Fibroblast of lung (primary cell): ENCODE data around the gene NEURL2. TPM values are rescaled to one million over a fixed set of nuclear protein-coding genes. Genes with fewer than 3 reads are reported as not detected.

Experiments
- DNase-seq, 2 donors: peaks; one replicate each; pipeline versions ENCODE4 v3.0.0 to v3.0.0-alpha.2; 2010; ENCODE audit warnings: low read depth in 2 of 2
- H2AFZ ChIP-seq: 2 replicates; pipeline ENCODE4 v1.5.1; 2012; ENCODE audit warnings: low read length, control low read depth, inconsistent platforms
- H3K27ac ChIP-seq: 2 replicates; pipeline ENCODE4 v1.5.1; 2011; ENCODE audit warnings: low read length, control low read depth; ENCODE audit not compliant: insufficient read depth
- H3K27me3 ChIP-seq: 2 replicates; pipeline ENCODE4 v1.5.1; 2011; ENCODE audit warnings: mild to moderate bottlenecking, low read length; ENCODE audit not compliant: control insufficient read depth, insufficient read depth
- H3K36me3 ChIP-seq: 2 replicates; pipeline ENCODE4 v1.5.1; 2011; ENCODE audit warnings: low read length; ENCODE audit not compliant: control insufficient read depth, insufficient read depth
- H3K4me1 ChIP-seq: 2 replicates; pipeline ENCODE4 v1.5.1; 2011; ENCODE audit warnings: low read length; ENCODE audit not compliant: control insufficient read depth, insufficient read depth; ENCODE audit errors: extremely low read depth
- H3K4me2 ChIP-seq: 2 replicates; pipeline ENCODE4 v1.5.1; 2011; ENCODE audit warnings: low read length, control low read depth; ENCODE audit not compliant: insufficient read depth; ENCODE audit errors: extremely low read depth
- H3K4me3 ChIP-seq, 4 experiments: fragments of 200-600 bp in 1 of 4; sonication (generic) in 1 of 4; replicated peaks in 1 of 4; 2 replicates each; pipeline ENCODE4 v1.5.1; 2011 to 2016; ENCODE audit warnings: low read length in 4 of 4, low read depth in 3 of 4, mild to moderate bottlenecking in 3 of 4, control low read depth in 2 of 4, inconsistent platforms in 1 of 4, mixed read lengths in 1 of 4; ENCODE audit not compliant: insufficient read depth in 1 of 4; ENCODE audit errors: control extremely low read depth in 1 of 4
- H3K79me2 ChIP-seq: 2 replicates; pipeline ENCODE4 v1.5.1; 2012; ENCODE audit warnings: mild to moderate bottlenecking, low read length, inconsistent platforms; ENCODE audit not compliant: control insufficient read depth, insufficient read depth
- H3K9ac ChIP-seq: 2 replicates; pipeline ENCODE4 v1.5.1; 2011; ENCODE audit warnings: mild to moderate bottlenecking, low read length, control low read depth; ENCODE audit not compliant: insufficient read depth
- H3K9me3 ChIP-seq: 2 replicates; pipeline ENCODE4 v1.5.1; 2012; ENCODE audit warnings: low read depth, low read length; ENCODE audit not compliant: control insufficient read depth, insufficient read depth
- H4K20me1 ChIP-seq: 2 replicates; pipeline ENCODE4 v1.5.1; 2011; ENCODE audit warnings: low read length; ENCODE audit not compliant: control insufficient read depth, insufficient read depth; ENCODE audit errors: extremely low read depth
- EZH2 ChIP-seq: IDR thresholded peaks from 2 replicates; pipeline ENCODE4 v1.5.1; 2012; ENCODE audit warnings: low read length, control low read depth, mild to moderate bottlenecking; ENCODE audit errors: missing control alignments
- polyA plus RNA-seq, 2 donors: library from polyadenylated mRNA; depleted of rRNA in 1 of 2; stranded (reverse) in 1 of 2; unstranded in 1 of 2; fragments of >200 nt; gene quantifications; 2 replicates each; pipeline ENCODE4 v1.2.1, GENCODE V29; 2011 to 2012; ENCODE audit warnings: missing spikeins in 1 of 2
- total RNA-seq: library from RNA; depleted of rRNA; stranded (reverse); fragments of >200 nt; gene quantifications from 2 replicates; pipeline ENCODE4 v1.2.1, GENCODE V29; 2014
- TF ChIP-seq, protein P1 (sequence below), 2 donors: IDR thresholded peaks in 1 of 2; conservative IDR thresholded peaks in 1 of 2; 1 replicate in 1 of 2; 2 replicates in 1 of 2; pipeline ENCODE4 v1.5.1; 2011 to 2012; ENCODE audit warnings: low read length in 2 of 2, control low read depth in 1 of 2, inconsistent platforms in 1 of 2, low read depth in 1 of 2, mild to moderate bottlenecking in 1 of 2

NEURL2 gene
- total and polyA plus RNA-seq, 2 donors (not counting 1 experiment from before 2014, with no cell fraction given), result 0.77 to 7.1 TPM

DNA sequence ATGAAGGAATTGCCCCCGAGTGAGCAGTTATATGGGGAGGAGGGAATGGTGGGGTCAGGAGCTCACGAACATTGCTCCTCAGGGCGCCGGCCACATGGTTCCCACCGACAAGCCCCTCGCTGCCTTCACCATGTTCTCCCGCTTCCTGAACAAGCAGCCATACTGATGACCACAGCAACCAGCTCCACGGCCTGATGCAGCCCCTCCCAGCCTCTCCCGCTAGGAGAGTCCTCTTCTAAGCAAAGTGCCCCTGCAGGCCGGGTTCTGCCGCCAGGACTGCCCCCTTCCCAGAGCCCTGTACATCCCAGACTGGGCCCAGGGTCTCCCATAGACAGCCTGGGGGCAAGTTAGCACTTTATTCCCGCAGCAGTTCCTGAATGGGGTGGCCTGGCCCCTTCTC, 7.3 kb upstream of the NEURL2 start:
- H2AFZ ChIP-seq, result no peak overlapping the region
- peaks cover 27% of the 10 kb centered on the region for H3K36me3 ChIP-seq
- H4K20me1 ChIP-seq, result no peaks in the 10 kb centered on the region
- no peaks in the 10 kb centered on the region for H3K79me2 ChIP-seq
- no peak overlapping the region for H3K4me3 ChIP-seq
- H3K9me3 ChIP-seq, result no peaks in the 10 kb centered on the region
- no peak overlapping the region for H3K4me2 ChIP-seq
- no peaks in the 10 kb centered on the region for H3K27me3 ChIP-seq
- no peaks in the 10 kb centered on the region for H3K4me1 ChIP-seq
- no peak overlapping the region for H3K27ac ChIP-seq
- DNase-seq, result no peak
- H3K9ac ChIP-seq, result no peak overlapping the region
- TF ChIP-seq, protein P1, sequence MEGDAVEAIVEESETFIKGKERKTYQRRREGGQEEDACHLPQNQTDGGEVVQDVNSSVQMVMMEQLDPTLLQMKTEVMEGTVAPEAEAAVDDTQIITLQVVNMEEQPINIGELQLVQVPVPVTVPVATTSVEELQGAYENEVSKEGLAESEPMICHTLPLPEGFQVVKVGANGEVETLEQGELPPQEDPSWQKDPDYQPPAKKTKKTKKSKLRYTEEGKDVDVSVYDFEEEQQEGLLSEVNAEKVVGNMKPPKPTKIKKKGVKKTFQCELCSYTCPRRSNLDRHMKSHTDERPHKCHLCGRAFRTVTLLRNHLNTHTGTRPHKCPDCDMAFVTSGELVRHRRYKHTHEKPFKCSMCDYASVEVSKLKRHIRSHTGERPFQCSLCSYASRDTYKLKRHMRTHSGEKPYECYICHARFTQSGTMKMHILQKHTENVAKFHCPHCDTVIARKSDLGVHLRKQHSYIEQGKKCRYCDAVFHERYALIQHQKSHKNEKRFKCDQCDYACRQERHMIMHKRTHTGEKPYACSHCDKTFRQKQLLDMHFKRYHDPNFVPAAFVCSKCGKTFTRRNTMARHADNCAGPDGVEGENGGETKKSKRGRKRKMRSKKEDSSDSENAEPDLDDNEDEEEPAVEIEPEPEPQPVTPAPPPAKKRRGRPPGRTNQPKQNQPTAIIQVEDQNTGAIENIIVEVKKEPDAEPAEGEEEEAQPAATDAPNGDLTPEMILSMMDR (conservative IDR thresholded peaks at IDR 0.05 in 1 of 2, IDR thresholded peaks at IDR 0.05 in 1 of 2; ENCODE audit: low read depth in 1 of 2, low read length in 2 of 2), result no peak
- TF ChIP-seq EZH2, result no peak

DNA sequence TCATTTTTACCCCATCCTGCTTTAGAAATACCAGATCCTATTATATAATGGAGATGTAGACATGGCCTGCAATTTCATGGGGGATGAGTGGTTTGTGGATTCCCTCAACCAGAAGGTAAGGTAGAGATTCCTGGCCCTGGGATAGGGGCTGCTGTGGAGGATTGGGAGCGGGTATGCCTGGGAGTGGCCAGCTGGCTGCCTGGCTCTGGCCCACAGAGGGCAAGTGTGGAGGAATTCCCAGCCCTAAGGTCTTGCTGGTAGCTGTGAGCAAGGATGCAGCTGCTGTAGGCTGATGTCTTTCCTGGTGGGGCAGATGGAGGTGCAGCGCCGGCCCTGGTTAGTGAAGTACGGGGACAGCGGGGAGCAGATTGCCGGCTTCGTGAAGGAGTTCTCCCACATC, 6.7 kb upstream of the NEURL2 start:
- Histone ChIP-seq H3K36me3 (peaks cover 30% of the 10 kb centered on the region), H3K4me2 (no peak overlapping the region), H3K4me3 (no peak overlapping the region), H2AFZ (no peak overlapping the region), H3K79me2 (peaks cover 2% of the 10 kb centered on the region), H3K27ac (no peak overlapping the region), H4K20me1 (no peaks in the 10 kb centered on the region), H3K27me3 (no peaks in the 10 kb centered on the region), H3K4me1 (peaks cover 4% of the 10 kb centered on the region), H3K9me3 (no peaks in the 10 kb centered on the region), H3K9ac (no peak overlapping the region)
- no peak for TF ChIP-seq EZH2
- TF ChIP-seq, protein P1 (conservative IDR thresholded peaks at IDR 0.05 in 1 of 2, IDR thresholded peaks at IDR 0.05 in 1 of 2; ENCODE audit: low read depth in 1 of 2, low read length in 2 of 2), result no peak
- DNase-seq, result no peak

DNA sequence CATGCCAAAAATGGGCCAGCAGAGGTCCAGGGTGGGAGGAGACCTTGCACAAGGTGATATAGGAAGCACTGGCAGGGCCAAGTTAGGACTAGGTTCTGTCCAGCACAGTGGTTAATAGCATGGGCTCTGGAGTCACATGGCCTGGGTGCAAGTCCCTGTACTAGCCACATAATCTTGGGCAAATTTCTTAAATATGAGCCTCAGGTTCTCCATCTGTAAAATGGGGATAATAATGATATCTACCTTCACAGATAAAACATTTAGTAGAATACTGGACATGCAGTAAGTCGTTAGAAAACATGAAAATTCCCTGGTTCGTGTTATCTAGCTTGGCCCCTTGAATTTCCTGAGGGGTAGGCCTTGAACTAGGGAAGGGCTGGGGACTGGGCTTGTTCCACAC, 6.3 kb upstream of the NEURL2 start:
- H3K36me3 ChIP-seq, result peaks cover 33% of the 10 kb centered on the region

More for the DNA sequence above, 6.3 kb upstream of the NEURL2 start:
- Histone ChIP-seq H3K4me1 (peaks cover 7% of the 10 kb centered on the region), H3K9ac (no peak overlapping the region), H3K27ac (no peak overlapping the region), H3K79me2 (peaks cover 5% of the 10 kb centered on the region), H3K4me3 (no peak overlapping the region), H3K9me3 (no peaks in the 10 kb centered on the region), H4K20me1 (no peaks in the 10 kb centered on the region), H2AFZ (no peak overlapping the region), H3K27me3 (no peaks in the 10 kb centered on the region), H3K4me2 (no peak overlapping the region)
- TF ChIP-seq, protein P1 (conservative IDR thresholded peaks at IDR 0.05 in 1 of 2, IDR thresholded peaks at IDR 0.05 in 1 of 2; ENCODE audit: low read depth in 1 of 2, low read length in 2 of 2), result no peak
- TF ChIP-seq EZH2, result no peak
- no peak for DNase-seq
